Colonic mucosa (tissue), 4 donors: Measurements from ENCODE around the gene PYGM. TPM values are rescaled to one million over a fixed set of nuclear protein-coding genes. Genes with fewer than 3 reads are reported as not detected.

ENCODE experiments used
- DNase-seq: peaks from one replicate; pipeline ENCODE4 v3.0.0-alpha.2; 2020
- H3K27ac ChIP-seq: fragments of 200-600 bp; one replicate; pipeline ENCODE4 v1.8.0; 2021
- H3K27me3 ChIP-seq: fragments of 200-600 bp; one replicate; pipeline ENCODE4 v1.8.0; 2021
- H3K36me3 ChIP-seq: fragments of 200-600 bp; one replicate; pipeline ENCODE4 v1.8.0; 2021
- H3K4me1 ChIP-seq: fragments of 200-600 bp; one replicate; pipeline ENCODE4 v1.8.0; 2021; ENCODE audit warnings: mild to moderate bottlenecking
- H3K4me3 ChIP-seq: fragments of 200-600 bp; one replicate; pipeline ENCODE4 v1.8.0; 2021
- H3K9ac ChIP-seq, 2 donors: one replicate each; pipeline ENCODE4 v1.7.0; 2013; ENCODE audit warnings: control low read depth in 2 of 2, low read depth in 2 of 2, low read length in 2 of 2
- H3K9me3 ChIP-seq: fragments of 200-600 bp; one replicate; pipeline ENCODE4 v1.8.0; 2021
- CTCF ChIP-seq: fragments of 200-600 bp; IDR thresholded peaks from one replicate; pipeline ENCODE4 v1.8.0; 2022; ENCODE audit warnings: antibody characterized with exemption, mild to moderate bottlenecking
- intact Hi-C: fragments of 100-400 bp; cut with DNase I; formaldehyde crosslinking; loops from one replicate; pipeline ENCODE4 v1.14.1; 2022
- total RNA-seq, 2 donors: library from RNA; stranded (reverse); fragmentation: NEBNext Ultra II Directional in 1 of 2; extraction: Animal tissue kit (Norgen Biotek cat#: 25700) in 1 of 2; gene quantifications; one replicate each; pipeline ENCODE4 v1.2.1, GENCODE V29; 2021
- donor health status: healthy.
- donor health status: DM: no; HTN: no; CAD: no.
- donor health status: DM: no; HTN: no; CAD: no.

PYGM gene
- total RNA-seq, 2 donors from 2014 or later = 1.6 to 2.7 TPM

- no peaks in the 10 kb centered on the region for H3K36me3 ChIP-seq
- no peak overlapping the region for H3K4me3 ChIP-seq
- TF ChIP-seq CTCF = no peak
- H3K9ac ChIP-seq = no peak overlapping the region
- H3K27ac ChIP-seq = no peak overlapping the region
- H3K4me1 ChIP-seq = no peaks in the 10 kb centered on the region
- intact Hi-C loops = no loop called here
- DNase-seq = no peak
- H3K27me3 ChIP-seq = peaks cover 67% of the 10 kb centered on the region
- no peaks in the 10 kb centered on the region for H3K9me3 ChIP-seq
These were observed 47.3 kb downstream of the PYGM start for GRCh38 chr11:64712430-64713015.

GRCh38 chr11:64711956-64712362 is 47.8 kb downstream of the PYGM start:
- Histone ChIP-seq H3K4me1 (no peaks in the 10 kb centered on the region), H3K36me3 (no peaks in the 10 kb centered on the region), H3K9ac (no peak overlapping the region), H3K9me3 (no peaks in the 10 kb centered on the region), H3K27ac (no peak overlapping the region), H3K4me3 (no peak overlapping the region), H3K27me3 (peaks cover 64% of the 10 kb centered on the region)
- intact Hi-C loops = no loop called here
- no peak for TF ChIP-seq CTCF
- DNase-seq = no peak

- no peaks in the 10 kb centered on the region for H3K4me1 ChIP-seq
These were observed 48.4 kb downstream of the PYGM start for GRCh38 chr11:64711138-64711955.

GRCh38 chr11:64710418-64711137 is 49.2 kb downstream of the PYGM start:
- no peak for DNase-seq
- Histone ChIP-seq H3K4me3 (no peak overlapping the region), H3K27ac (no peak overlapping the region), H3K9ac (no peak overlapping the region), H3K36me3 (no peaks in the 10 kb centered on the region), H3K27me3 (peaks cover 52% of the 10 kb centered on the region), H3K9me3 (no peaks in the 10 kb centered on the region), H3K4me1 (no peaks in the 10 kb centered on the region)
- intact Hi-C loops = no loop called here
- TF ChIP-seq CTCF = no peak

More at GRCh38 chr11:64711138-64711955, 48.4 kb downstream of the PYGM start:
- no peaks in the 10 kb centered on the region for H3K36me3 ChIP-seq
- H3K27ac ChIP-seq = no peak overlapping the region
- peaks cover 58% of the 10 kb centered on the region for H3K27me3 ChIP-seq
- H3K4me3 ChIP-seq = no peak overlapping the region
- intact Hi-C loops = no loop called here
- no peak for TF ChIP-seq CTCF
- H3K9me3 ChIP-seq = no peaks in the 10 kb centered on the region
- DNase-seq = no peak
- H3K9ac ChIP-seq = no peak overlapping the region

GRCh38 chr11:64705501-64705900 is 54.3 kb downstream of the PYGM start:
- Histone ChIP-seq H3K9ac (no peak overlapping the region), H3K9me3 (no peaks in the 10 kb centered on the region), H3K4me1 (no peaks in the 10 kb centered on the region), H3K4me3 (no peak overlapping the region), H3K36me3 (no peaks in the 10 kb centered on the region), H3K27me3 (peaks cover 4% of the 10 kb centered on the region), H3K27ac (no peak overlapping the region)
- TF ChIP-seq CTCF = no peak
- DNase-seq = no peak
- intact Hi-C loops = no loop called here
